Trophoblast cell (in vitro differentiated cells and primary cell): ENCODE results near the gene CDKAL1.

Source experiments
- DNase-seq, 2 donors: peaks; one replicate each; pipeline ENCODE4 v3.0.0-alpha.2; 2016
- H2AFZ ChIP-seq: 2 replicates; pipeline ENCODE4 v1.6.1; 2013; ENCODE audit warnings: low read length, moderate library complexity, mild to moderate bottlenecking; ENCODE audit not compliant: insufficient read depth, poor library complexity
- H2AK5ac ChIP-seq: 2 replicates; pipeline ENCODE4 v1.6.1; 2013; ENCODE audit warnings: mild to moderate bottlenecking, low read length
- H2BK120ac ChIP-seq: 2 replicates; pipeline ENCODE4 v1.6.1; 2013; ENCODE audit warnings: low read length, mild to moderate bottlenecking, moderate library complexity; ENCODE audit not compliant: insufficient read depth, poor library complexity
- H2BK12ac ChIP-seq: 2 replicates; pipeline ENCODE4 v1.6.1; 2013; ENCODE audit warnings: mild to moderate bottlenecking, low read length, moderate library complexity
- H2BK5ac ChIP-seq: 2 replicates; pipeline ENCODE4 v1.6.1; 2013; ENCODE audit warnings: low read length, low read depth, moderate library complexity, mild to moderate bottlenecking; ENCODE audit not compliant: poor library complexity
- H3K14ac ChIP-seq: 2 replicates; pipeline ENCODE4 v1.6.1; 2013; ENCODE audit warnings: mild to moderate bottlenecking, low read length
- H3K18ac ChIP-seq: 2 replicates; pipeline ENCODE4 v1.6.1; 2013; ENCODE audit warnings: mild to moderate bottlenecking, low read length
- H3K23ac ChIP-seq: 2 replicates; pipeline ENCODE4 v1.6.1; 2013; ENCODE audit warnings: low read length
- H3K27ac ChIP-seq: 2 replicates; pipeline ENCODE4 v1.5.1; 2013; ENCODE audit warnings: low read depth, mild to moderate bottlenecking, inconsistent platforms, low read length, moderate library complexity
- H3K27me3 ChIP-seq: 2 replicates; pipeline ENCODE4 v1.6.1; 2013; ENCODE audit warnings: inconsistent platforms, mild to moderate bottlenecking, low read length, moderate library complexity; ENCODE audit not compliant: insufficient read depth
- H3K36me3 ChIP-seq, 2 experiments: 1 replicate in 1 of 2; 2 replicates in 1 of 2; pipeline ENCODE4 v1.6.1; 2013; ENCODE audit warnings: low read length in 2 of 2, mild to moderate bottlenecking in 2 of 2, moderate library complexity in 1 of 2; ENCODE audit not compliant: insufficient read depth in 2 of 2, control insufficient read depth in 1 of 2
- H3K4ac ChIP-seq: 2 replicates; pipeline ENCODE4 v1.6.1; 2013; ENCODE audit warnings: low read depth, mild to moderate bottlenecking, low read length, moderate library complexity
- H3K4me1 ChIP-seq, 2 experiments: 1 replicate in 1 of 2; 2 replicates in 1 of 2; pipeline ENCODE4 v1.6.1; 2013; ENCODE audit warnings: low read length in 2 of 2, mild to moderate bottlenecking in 2 of 2, moderate library complexity in 1 of 2; ENCODE audit not compliant: insufficient read depth in 2 of 2, control insufficient read depth in 1 of 2
- H3K4me2 ChIP-seq: 2 replicates; pipeline ENCODE4 v1.6.1; 2013; ENCODE audit warnings: inconsistent platforms, mild to moderate bottlenecking, low read length, moderate library complexity
- H3K4me3 ChIP-seq: 2 replicates; pipeline ENCODE4 v1.5.1; 2013; ENCODE audit warnings: mild to moderate bottlenecking, low read depth, low read length, inconsistent platforms
- H3K79me1 ChIP-seq: one replicate; pipeline ENCODE4 v1.6.1; 2013; ENCODE audit warnings: low read length
- H3K79me2 ChIP-seq: 2 replicates; pipeline ENCODE4 v1.6.1; 2013; ENCODE audit warnings: low read length, mild to moderate bottlenecking; ENCODE audit not compliant: control insufficient read depth, insufficient read depth, poor library complexity
- H3K9ac ChIP-seq: 2 replicates; pipeline ENCODE4 v1.6.1; 2013; ENCODE audit warnings: mild to moderate bottlenecking, low read length
- H3K9me3 ChIP-seq: 2 replicates; pipeline ENCODE4 v1.6.1; 2013; ENCODE audit warnings: low read depth, mild to moderate bottlenecking, control low read depth, inconsistent platforms, low read length; ENCODE audit not compliant: insufficient read depth
- H4K12ac ChIP-seq: 2 replicates; pipeline ENCODE4 v1.6.1; 2013; ENCODE audit warnings: low read depth, mild to moderate bottlenecking, low read length, moderate library complexity
- H4K8ac ChIP-seq: 2 replicates; pipeline ENCODE4 v1.6.1; 2013; ENCODE audit warnings: low read depth, mild to moderate bottlenecking, low read length, moderate library complexity
- H4K91ac ChIP-seq: one replicate; pipeline ENCODE4 v1.6.1; 2013; ENCODE audit warnings: low read depth, mild to moderate bottlenecking, low read length, moderate library complexity
- WGBS: extraction: QIAGEN DNeasy Blood & Tissue Kit; methylation state at CpG from one replicate; pipeline ENCODE4 v1.1.7; 2013; ENCODE audit warnings: missing lambda C conversion rate; ENCODE audit not compliant: insufficient read length, insufficient coverage; ENCODE audit errors: extremely low coverage; 5-methylcytosine and 5-hydroxymethylcytosine counted together

CDKAL1 gene

GRCh38 chr6:21085211-21085610, 551.0 kb downstream of the CDKAL1 start:
- no peak overlapping the region for H3K4me2 ChIP-seq
- no peak overlapping the region for H3K18ac ChIP-seq
- H3K9ac ChIP-seq = no peak overlapping the region
- H3K4me3 ChIP-seq = no peak overlapping the region
- no peak overlapping the region for H3K27ac ChIP-seq
- H2BK5ac ChIP-seq = no peak overlapping the region
- no peak overlapping the region for H4K8ac ChIP-seq
- H3K23ac ChIP-seq = peak overlapping the region; percentile 81
- H3K79me1 ChIP-seq = no peaks in the 10 kb centered on the region
- H2BK12ac ChIP-seq = no peak overlapping the region
- no peaks in the 10 kb centered on the region for H3K9me3 ChIP-seq
- H2AK5ac ChIP-seq = no peak overlapping the region
- no CpG with 5 or more reads among the region's 3 CpGs for WGBS
- H3K4me1 ChIP-seq = peaks cover 0 to 1% of the 10 kb centered on the region in 2 experiments
- no peak overlapping the region for H4K12ac ChIP-seq
- H3K36me3 ChIP-seq = no peaks in the 10 kb centered on the region
- no peak overlapping the region for H2AFZ ChIP-seq
- no peak for DNase-seq
- no peak overlapping the region for H4K91ac ChIP-seq
- H2BK120ac ChIP-seq = no peak overlapping the region
- no peaks in the 10 kb centered on the region for H3K27me3 ChIP-seq
- no peaks in the 10 kb centered on the region for H3K79me2 ChIP-seq
- no peak overlapping the region for H3K4ac ChIP-seq
- no peak overlapping the region for H3K14ac ChIP-seq

GRCh38 chr6:21085643-21086042, 551.4 kb downstream of the CDKAL1 start:
- no peaks in the 10 kb centered on the region for H3K79me2 ChIP-seq
- H2BK5ac ChIP-seq = no peak overlapping the region
- no peak overlapping the region for H4K12ac ChIP-seq
- no peaks in the 10 kb centered on the region for H3K9me3 ChIP-seq
- H3K18ac ChIP-seq = no peak overlapping the region
- no peak overlapping the region for H2AK5ac ChIP-seq
- H2AFZ ChIP-seq = no peak overlapping the region
- DNase-seq = peak; percentile 65 to 85
- H3K23ac ChIP-seq = no peak overlapping the region
- H3K9ac ChIP-seq = no peak overlapping the region
- no peak overlapping the region for H2BK12ac ChIP-seq
- H3K27ac ChIP-seq = no peak overlapping the region
- H3K36me3 ChIP-seq = no peaks in the 10 kb centered on the region
- H2BK120ac ChIP-seq = no peak overlapping the region
- no peak overlapping the region for H3K4me2 ChIP-seq
- no peak overlapping the region for H3K14ac ChIP-seq
- H3K79me1 ChIP-seq = no peaks in the 10 kb centered on the region
- no peak overlapping the region for H3K4me3 ChIP-seq
- H3K27me3 ChIP-seq = no peaks in the 10 kb centered on the region
- no peak overlapping the region for H3K4ac ChIP-seq
- H4K91ac ChIP-seq = no peak overlapping the region
- no peak overlapping the region for H4K8ac ChIP-seq
- no peaks in the 10 kb centered on the region for H3K4me1 ChIP-seq
- no CpG with 5 or more reads among the region's 3 CpGs for WGBS

- no peaks in the 10 kb centered on the region for H3K79me2 ChIP-seq
- no peaks in the 10 kb centered on the region for H3K4me1 ChIP-seq
- H3K79me1 ChIP-seq = no peaks in the 10 kb centered on the region
- H3K23ac ChIP-seq = no peak overlapping the region
- no peak overlapping the region for H3K14ac ChIP-seq
- no peak overlapping the region for H2BK120ac ChIP-seq
- H3K27ac ChIP-seq = no peak overlapping the region
- H3K4me3 ChIP-seq = no peak overlapping the region
- no peak overlapping the region for H3K9ac ChIP-seq
- H2BK5ac ChIP-seq = no peak overlapping the region
- H3K9me3 ChIP-seq = no peaks in the 10 kb centered on the region
- no peak overlapping the region for H2AK5ac ChIP-seq
- no peak overlapping the region for H2BK12ac ChIP-seq
- H3K4ac ChIP-seq = no peak overlapping the region
- H3K27me3 ChIP-seq = no peaks in the 10 kb centered on the region
- H3K36me3 ChIP-seq = no peaks in the 10 kb centered on the region
- H4K12ac ChIP-seq = no peak overlapping the region
- no peak overlapping the region for H3K18ac ChIP-seq
- no peak overlapping the region for H4K8ac ChIP-seq
- no peak overlapping the region for H4K91ac ChIP-seq
- no peak for DNase-seq
- no peak overlapping the region for H2AFZ ChIP-seq
- WGBS = no CpG with 5 or more reads among the region's 4 CpGs
- no peak overlapping the region for H3K4me2 ChIP-seq
Measured at GRCh38 chr6:21087188-21087587, 552.9 kb downstream of the CDKAL1 start.

DNA sequence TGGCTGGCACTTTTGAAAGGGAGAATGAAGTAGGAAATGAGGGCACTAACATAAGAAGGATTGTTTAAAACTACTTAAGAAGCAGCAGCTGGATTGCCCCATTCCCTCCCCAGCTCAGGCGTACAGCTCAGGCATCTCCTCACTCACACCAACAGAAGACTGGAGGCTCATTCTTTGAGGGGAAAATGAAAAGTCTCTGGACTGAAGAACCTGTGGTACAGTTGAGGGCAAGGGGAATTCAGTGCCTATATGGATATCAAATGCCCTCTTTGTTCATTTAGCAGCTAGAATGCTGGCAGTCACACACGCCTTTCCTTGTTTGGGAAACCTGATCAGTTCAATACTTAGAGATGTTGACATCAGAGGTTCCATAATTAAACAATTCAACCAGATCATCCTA, 557.2 kb downstream of the CDKAL1 start:
- Histone ChIP-seq H3K4me2 (no peak overlapping the region), H3K4me1 (no peaks in the 10 kb centered on the region), H3K27ac (no peak overlapping the region), H3K27me3 (no peaks in the 10 kb centered on the region), H3K14ac (no peak overlapping the region), H2BK5ac (no peak overlapping the region), H4K8ac (no peak overlapping the region), H4K12ac (no peak overlapping the region), H3K4me3 (no peak overlapping the region), H3K18ac (no peak overlapping the region), H3K9me3 (no peaks in the 10 kb centered on the region), H2BK120ac (no peak overlapping the region), H3K23ac (no peak overlapping the region), H2AFZ (no peak overlapping the region), H3K79me2 (no peaks in the 10 kb centered on the region), H3K79me1 (no peaks in the 10 kb centered on the region), H2BK12ac (no peak overlapping the region), H3K4ac (no peak overlapping the region), H3K36me3 (no peaks in the 10 kb centered on the region), H4K91ac (no peak overlapping the region), H3K9ac (no peak overlapping the region), H2AK5ac (no peak overlapping the region)
- no CpG with 5 or more reads among the region's 2 CpGs for WGBS
- DNase-seq = no peak
